Measurements from ENCODE around the gene MXD4.

The MXD4 gene

GRCh38 chr4:2261853-2262144 lies at the start of gene MXD4:
Gene MXD4, minus strand, starts transcription at chr4:2262109. Its CDS starts 129 bp downstream, at chr4:2261980.
- DNase-seq, result no peak

GRCh38 chr4:2306773-2307410 lies 45.0 kb upstream of the MXD4 start:
- DNase-seq, result no peak

- no peak for DNase-seq
Measured at GRCh38 chr4:2305766-2306501, 44.0 kb upstream of the MXD4 start.

GRCh38 chr4:2304877-2305561 lies 43.1 kb upstream of the MXD4 start:
- no peak for DNase-seq

- DNase-seq, result no peak
Measured at GRCh38 chr4:2304321-2304876, 42.5 kb upstream of the MXD4 start.

GRCh38 chr4:2303686-2304320 lies 41.9 kb upstream of the MXD4 start:
- DNase-seq, result no peak

GRCh38 chr4:2303121-2303685 lies 41.3 kb upstream of the MXD4 start:
- no peak for DNase-seq

- no peak for DNase-seq
Measured at GRCh38 chr4:2302387-2303119, 40.6 kb upstream of the MXD4 start.

GRCh38 chr4:2301806-2302205 lies 39.9 kb upstream of the MXD4 start:
- DNase-seq, result no peak

- DNase-seq, result no peak
Measured at GRCh38 chr4:2301225-2301642, 39.3 kb upstream of the MXD4 start.

- DNase-seq, result no peak
Measured at GRCh38 chr4:2300431-2301224, 38.7 kb upstream of the MXD4 start.

GRCh38 chr4:2299794-2300193 lies 37.9 kb upstream of the MXD4 start:
- no peak for DNase-seq

GRCh38 chr4:2298532-2298991 lies 36.7 kb upstream of the MXD4 start:
- DNase-seq, result no peak

GRCh38 chr4:2297606-2298531 lies 36.0 kb upstream of the MXD4 start:
- no peak for DNase-seq

- no peak for DNase-seq
Measured at GRCh38 chr4:2296631-2297601, 35.0 kb upstream of the MXD4 start.

- no peak for DNase-seq
Measured at GRCh38 chr4:2295900-2296442, 34.1 kb upstream of the MXD4 start.

- no peak for DNase-seq
Measured at GRCh38 chr4:2295500-2295899, 33.6 kb upstream of the MXD4 start.

- DNase-seq, result no peak
Measured at GRCh38 chr4:2292646-2293108, 30.8 kb upstream of the MXD4 start.

Data from hematopoietic multipotent progenitor cell treated with erythropoietin and hydrocortisone succinate and interleukin-3 and kit ligand, for 4 days (in vitro differentiated cells).